Immature natural killer cell (primary cell): ENCODE results near the gene CDH4. TPM values are rescaled to one million over a fixed set of nuclear protein-coding genes. Genes with fewer than 3 reads are reported as not detected.
"Not testable (repeated sequence)": the region's sequence is repeated elsewhere in the genome, so short reads cannot be mapped to it uniquely, and the experiment has no call there.

Experiments used
- DNase-seq, 3 donors: peaks; one replicate each; pipeline ENCODE4 v3.0.0; 2022; ENCODE audit warnings: mixed read lengths in 1 of 3
- H3K27ac Mint-ChIP-seq, 6 donors: one replicate each; pipeline ENCODE4 v1.8.0; 2020; ENCODE audit warnings: mixed read lengths in 6 of 6, mild to moderate bottlenecking in 5 of 6, inconsistent platforms in 4 of 6, moderate library complexity in 3 of 6
- H3K27me3 Mint-ChIP-seq, 3 donors: one replicate each; pipeline ENCODE4 v1.8.0; 2020 to 2021; ENCODE audit warnings: low read depth in 3 of 3, mild to moderate bottlenecking in 3 of 3, mixed read lengths in 3 of 3, moderate library complexity in 3 of 3, inconsistent platforms in 1 of 3
- H3K36me3 Mint-ChIP-seq, 3 donors: one replicate each; pipeline ENCODE4 v1.8.0; 2020; ENCODE audit warnings: mixed read lengths in 3 of 3, inconsistent platforms in 2 of 3, mild to moderate bottlenecking in 2 of 3
- H3K4me1 Mint-ChIP-seq, 2 donors: one replicate each; pipeline ENCODE4 v1.8.0; 2020; ENCODE audit warnings: inconsistent platforms in 2 of 2, mild to moderate bottlenecking in 2 of 2, mixed read lengths in 2 of 2, moderate library complexity in 1 of 2
- H3K4me3 Mint-ChIP-seq, 5 donors: one replicate each; pipeline ENCODE4 v1.8.0; 2020; ENCODE audit warnings: mild to moderate bottlenecking in 5 of 5, mixed read lengths in 5 of 5, inconsistent platforms in 3 of 5, moderate library complexity in 3 of 5
- H3K9me3 Mint-ChIP-seq, 6 donors: one replicate each; pipeline ENCODE4 v1.8.0; 2020; ENCODE audit warnings: mild to moderate bottlenecking in 6 of 6, mixed read lengths in 6 of 6, inconsistent platforms in 4 of 6, moderate library complexity in 3 of 6
- polyA plus RNA-seq, 3 donors: library from polyadenylated mRNA; unstranded; fragments of 300-500 nt; fragmentation: Illumina TruSeq; gene quantifications; one replicate each; pipeline ENCODE4 v1.2.3, GENCODE V29; 2021

The CDH4 gene
- polyA plus RNA-seq, 3 donors from 2014 or later: not detected

GRCh38 chr20:61940491-61940890, 688.4 kb downstream of the CDH4 start:
- no peak for DNase-seq
- Mint-ChIP-seq H3K4me3 (no peak overlapping the region), H3K27ac (no peak overlapping the region), H3K27me3 (peaks cover 0 to 7% (median 1%) of the 10 kb centered on the region in 3 donors), H3K4me1 (peaks cover 0 to 1% of the 10 kb centered on the region in 2 donors), H3K9me3 (no peaks in the 10 kb centered on the region), H3K36me3 (no peaks in the 10 kb centered on the region)

DNA sequence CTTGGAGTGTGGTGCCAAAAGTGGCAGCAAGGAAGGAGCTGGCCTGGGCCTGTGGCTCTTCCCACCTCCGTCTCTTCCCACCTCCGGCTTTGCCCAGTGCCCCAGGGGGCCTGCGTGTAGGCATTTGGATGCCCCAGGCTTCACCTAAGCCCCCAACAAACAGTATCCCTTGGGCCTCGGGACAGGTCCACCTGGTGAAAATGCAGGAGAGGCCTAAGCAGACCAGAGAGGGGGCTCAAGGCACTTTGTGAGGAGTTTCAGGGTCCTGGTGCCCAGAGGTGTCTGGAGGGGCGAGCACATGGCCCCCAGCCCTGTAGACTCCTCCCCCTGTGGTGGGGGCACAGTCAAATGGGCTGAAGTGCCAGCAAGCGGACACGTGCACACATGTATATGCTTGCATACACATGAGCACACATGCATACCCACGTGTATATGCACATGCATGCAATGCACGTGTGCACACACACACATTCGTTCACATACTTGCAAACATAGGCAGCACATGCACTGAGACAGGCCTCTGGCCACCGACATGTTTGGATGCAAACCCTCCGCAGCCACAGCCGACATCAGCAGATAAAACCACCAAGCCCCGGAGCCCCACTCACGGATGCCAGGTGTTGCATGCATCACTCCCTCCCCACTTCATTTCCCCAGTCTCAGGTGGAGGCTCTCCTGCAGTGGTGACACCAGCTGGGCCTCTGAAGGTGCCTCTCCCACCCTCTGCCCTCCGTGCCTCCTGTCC, 689.1 kb downstream of the CDH4 start:
- Mint-ChIP-seq H3K27ac (no peak overlapping the region), H3K4me3 (no peak overlapping the region), H3K9me3 (no peaks in the 10 kb centered on the region), H3K4me1 (peaks cover 0 to 1% of the 10 kb centered on the region in 2 donors), H3K36me3 (no peaks in the 10 kb centered on the region), H3K27me3 (peaks cover 0 to 7% (median 1%) of the 10 kb centered on the region in 3 donors)
- DNase-seq: no peak

GRCh38 chr20:61941721-61942405, 689.8 kb downstream of the CDH4 start:
- DNase-seq: no peak
- Mint-ChIP-seq H3K4me1 (peaks cover 0 to 1% of the 10 kb centered on the region in 2 donors), H3K27me3 (peaks cover 0 to 7% (median 0%) of the 10 kb centered on the region in 3 donors), H3K9me3 (no peaks in the 10 kb centered on the region), H3K36me3 (no peaks in the 10 kb centered on the region), H3K4me3 (no peak overlapping the region), H3K27ac (no peak overlapping the region)

GRCh38 chr20:61942526-61942925, 690.5 kb downstream of the CDH4 start:
- no peak overlapping the region for H3K27ac Mint-ChIP-seq
- no peaks in the 10 kb centered on the region for H3K36me3 Mint-ChIP-seq
- no peak for DNase-seq
- no peak overlapping the region for H3K4me3 Mint-ChIP-seq
- no peaks in the 10 kb centered on the region for H3K9me3 Mint-ChIP-seq
- peaks cover 0 to 1% of the 10 kb centered on the region in 2 donors for H3K4me1 Mint-ChIP-seq
- H3K27me3 Mint-ChIP-seq: peaks cover 0 to 7% (median 0%) of the 10 kb centered on the region in 3 donors

- H3K27ac Mint-ChIP-seq, DNase-seq, H3K36me3 Mint-ChIP-seq, H3K4me1 Mint-ChIP-seq, H3K9me3 Mint-ChIP-seq, H3K27me3 Mint-ChIP-seq, H3K4me3 Mint-ChIP-seq: not testable (repeated sequence)
These were observed 692.9 kb downstream of the CDH4 start for GRCh38 chr20:61944967-61945366.

DNA sequence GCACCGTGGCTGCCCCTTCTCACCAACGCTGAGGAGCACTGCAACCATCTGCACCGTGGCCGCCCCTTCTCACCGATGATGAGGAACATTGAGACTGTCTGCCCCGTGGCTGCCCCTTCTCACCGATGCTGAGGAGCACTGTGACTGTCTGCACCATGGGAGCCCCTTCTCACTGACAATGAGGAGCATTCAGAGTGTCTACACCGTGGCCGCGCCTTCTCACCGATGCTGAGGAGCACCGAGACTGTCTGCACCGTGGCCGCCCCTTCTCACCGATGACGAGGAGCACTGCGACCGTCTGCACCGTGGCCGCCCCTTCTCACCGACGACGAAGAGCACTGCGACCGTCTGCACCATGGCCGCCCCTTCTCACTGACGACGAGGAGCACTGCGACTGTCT, 693.4 kb downstream of the CDH4 start:
- not testable (repeated sequence) for H3K36me3 Mint-ChIP-seq, H3K4me3 Mint-ChIP-seq, H3K9me3 Mint-ChIP-seq, H3K4me1 Mint-ChIP-seq, DNase-seq, H3K27ac Mint-ChIP-seq, H3K27me3 Mint-ChIP-seq

GRCh38 chr20:61948056-61948455, 696.0 kb downstream of the CDH4 start:
- H3K9me3 Mint-ChIP-seq, H3K4me1 Mint-ChIP-seq, H3K36me3 Mint-ChIP-seq, H3K27ac Mint-ChIP-seq, H3K4me3 Mint-ChIP-seq, DNase-seq, H3K27me3 Mint-ChIP-seq: not testable (repeated sequence)

DNA sequence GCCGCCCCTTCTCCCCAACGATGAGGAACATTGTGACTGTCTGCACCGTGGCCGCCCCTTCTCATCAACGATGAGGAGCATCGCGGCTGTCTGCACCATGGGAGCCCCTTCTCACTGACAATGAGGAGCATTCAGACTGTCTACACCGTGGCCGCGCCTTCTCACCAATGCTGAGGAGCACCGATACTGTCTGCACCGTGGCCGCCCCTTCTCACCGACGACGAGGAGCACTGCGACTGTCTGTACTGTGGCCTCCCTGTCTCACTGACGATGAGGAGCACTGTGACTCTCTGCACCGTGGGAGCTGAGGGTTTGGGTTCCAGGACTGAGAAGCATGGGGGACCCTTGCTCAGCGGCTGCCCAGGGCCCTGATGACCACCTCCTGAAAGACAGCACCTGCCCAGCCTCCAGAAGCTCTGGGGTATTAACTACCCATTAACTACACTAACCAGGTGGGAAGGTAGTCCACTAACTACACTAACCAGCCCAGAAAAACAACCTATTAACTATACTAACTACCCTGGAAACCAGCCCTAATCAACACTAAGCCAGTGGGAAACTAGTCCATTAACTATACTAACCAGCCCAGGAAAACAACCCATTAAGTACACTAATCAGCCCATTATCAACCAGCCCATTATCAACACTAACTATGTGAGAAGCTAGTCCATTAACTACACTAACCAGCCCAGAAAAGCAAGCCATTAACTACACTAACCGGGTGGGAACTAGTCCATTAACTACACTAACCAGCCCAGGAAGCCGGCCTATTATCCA, 696.7 kb downstream of the CDH4 start:
- Mint-ChIP-seq H3K27me3 (peaks cover 0 to 5% (median 4%) of the 10 kb centered on the region in 3 donors), H3K4me1 (no peaks in the 10 kb centered on the region), H3K9me3 (no peaks in the 10 kb centered on the region), H3K27ac (no peak overlapping the region), H3K36me3 (no peaks in the 10 kb centered on the region), H3K4me3 (no peak overlapping the region)
- DNase-seq: no peak

DNA sequence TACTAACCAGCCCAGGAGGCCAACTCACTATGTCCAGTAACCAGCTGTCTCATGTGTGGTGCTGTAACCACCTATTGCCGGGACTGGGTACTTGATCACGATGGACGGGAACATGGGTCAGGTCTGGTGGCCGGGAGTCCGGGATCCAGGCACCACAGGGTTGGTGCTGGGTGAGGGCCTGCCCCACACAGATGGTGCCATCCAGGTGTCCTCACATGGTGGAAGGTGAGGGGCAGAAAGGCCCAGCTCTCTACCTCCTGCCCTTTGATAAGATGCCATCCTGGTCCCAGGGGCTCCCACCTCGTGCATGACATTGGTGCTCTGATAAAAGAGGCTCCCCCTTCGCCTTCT, 697.3 kb downstream of the CDH4 start:
- H3K4me3 Mint-ChIP-seq: no peak overlapping the region
- no peaks in the 10 kb centered on the region for H3K36me3 Mint-ChIP-seq
- no peak overlapping the region for H3K27ac Mint-ChIP-seq
- no peak for DNase-seq
- peaks cover 0 to 5% (median 4%) of the 10 kb centered on the region in 3 donors for H3K27me3 Mint-ChIP-seq
- no peaks in the 10 kb centered on the region for H3K4me1 Mint-ChIP-seq
- no peaks in the 10 kb centered on the region for H3K9me3 Mint-ChIP-seq

DNA sequence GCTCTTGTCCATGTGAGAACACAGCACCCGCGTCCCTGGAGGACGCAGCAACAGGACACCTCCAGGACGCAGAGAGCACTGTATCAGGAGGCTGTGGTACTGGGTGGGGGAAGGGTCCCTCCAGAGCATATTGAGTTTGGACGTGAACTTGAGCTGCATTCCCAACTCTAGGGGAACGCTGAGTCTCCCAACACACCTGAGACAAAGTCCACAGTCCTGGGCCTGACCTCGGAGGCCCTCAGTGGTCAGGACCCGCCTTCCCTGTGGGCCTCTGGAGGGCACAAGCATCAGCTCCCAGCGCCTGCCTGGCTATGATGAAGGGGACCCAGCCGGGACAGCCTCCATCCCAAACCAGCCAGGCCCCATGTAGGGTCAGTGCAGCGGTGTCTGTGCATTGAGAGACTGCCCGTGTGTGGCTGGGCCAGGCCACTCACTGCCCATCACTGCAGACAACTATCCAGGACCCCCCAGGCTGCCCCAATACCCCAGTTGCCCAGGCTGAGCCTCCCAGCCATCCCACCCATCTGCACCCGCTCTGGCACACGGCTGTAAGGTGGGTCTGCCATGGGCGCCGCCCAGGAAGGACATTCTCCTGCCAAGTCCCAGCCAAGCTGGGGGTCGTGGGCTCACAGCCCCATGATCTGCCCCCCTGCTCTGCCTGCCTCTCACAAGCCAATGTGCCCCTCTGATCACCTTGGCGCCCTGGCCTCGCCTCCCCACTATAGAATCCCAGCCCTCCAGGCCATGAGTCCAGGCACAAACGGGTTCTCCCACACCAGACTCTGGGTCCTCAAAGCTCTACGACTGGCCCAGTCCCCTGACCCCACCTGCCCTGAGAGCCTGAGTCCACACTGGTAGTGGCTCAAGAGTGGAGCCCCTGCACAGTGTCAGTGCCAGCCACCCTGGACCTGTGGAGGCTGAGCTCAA, 697.9 kb downstream of the CDH4 start:
- Mint-ChIP-seq H3K9me3 (no peaks in the 10 kb centered on the region), H3K4me1 (no peaks in the 10 kb centered on the region), H3K4me3 (no peak overlapping the region), H3K27ac (no peak overlapping the region), H3K27me3 (peaks cover 2 to 5% (median 4%) of the 10 kb centered on the region in 3 donors), H3K36me3 (no peaks in the 10 kb centered on the region)
- no peak for DNase-seq

- H3K27me3 Mint-ChIP-seq: peaks cover 2 to 6% (median 4%) of the 10 kb centered on the region in 3 donors
- H3K4me1 Mint-ChIP-seq: no peaks in the 10 kb centered on the region
- H3K9me3 Mint-ChIP-seq: no peaks in the 10 kb centered on the region
- H3K36me3 Mint-ChIP-seq: no peaks in the 10 kb centered on the region
- H3K27ac Mint-ChIP-seq: no peak overlapping the region
- no peak overlapping the region for H3K4me3 Mint-ChIP-seq
- no peak for DNase-seq
These were observed 698.6 kb downstream of the CDH4 start for GRCh38 chr20:61950641-61951071.

DNA sequence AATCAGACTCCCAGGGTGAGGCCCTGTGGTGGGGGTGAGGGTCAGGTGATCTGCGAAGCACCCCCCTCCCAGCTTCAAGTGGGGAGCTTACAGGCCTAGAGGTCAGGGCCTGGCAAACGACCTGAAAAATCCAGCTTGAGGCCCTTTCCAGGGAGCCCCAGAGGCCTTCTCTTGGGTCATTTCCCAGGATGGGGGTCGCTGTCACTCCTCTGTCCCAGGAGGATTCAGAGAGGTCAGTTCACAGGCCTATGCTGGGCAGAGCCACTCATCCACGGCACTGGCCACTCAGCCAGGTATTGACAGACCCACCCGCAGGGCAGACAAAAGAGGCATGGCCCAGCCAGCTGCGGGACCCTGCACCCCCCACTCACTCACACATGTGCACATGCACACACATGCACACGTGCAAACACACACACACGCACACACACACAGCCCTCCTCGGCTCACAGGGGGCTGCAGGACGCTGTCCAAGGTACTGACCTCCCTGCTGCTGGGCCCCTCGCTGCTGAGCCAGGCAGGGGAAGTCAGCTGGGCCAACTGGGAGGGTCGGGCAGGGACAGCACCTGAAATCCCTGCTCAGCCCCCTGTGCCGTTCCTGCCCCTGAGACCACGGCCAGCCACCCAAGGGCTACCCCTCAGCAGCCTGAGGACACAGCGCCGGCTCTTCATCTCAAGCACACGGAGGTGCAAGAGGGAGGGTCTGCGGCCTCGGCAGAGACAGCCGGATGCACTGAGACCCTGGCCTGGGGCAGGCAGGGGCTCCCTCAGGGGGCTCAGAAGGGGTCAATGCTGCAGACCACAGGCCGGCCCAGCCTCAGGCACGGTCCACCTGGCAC, 699.9 kb downstream of the CDH4 start:
- Mint-ChIP-seq H3K4me1 (no peaks in the 10 kb centered on the region), H3K27ac (no peak overlapping the region), H3K4me3 (no peak overlapping the region), H3K27me3 (peaks cover 2 to 6% (median 4%) of the 10 kb centered on the region in 3 donors), H3K36me3 (no peaks in the 10 kb centered on the region), H3K9me3 (no peaks in the 10 kb centered on the region)
- no peak for DNase-seq
